Measurements from ENCODE around the gene KRTAP10-6.

DNA sequence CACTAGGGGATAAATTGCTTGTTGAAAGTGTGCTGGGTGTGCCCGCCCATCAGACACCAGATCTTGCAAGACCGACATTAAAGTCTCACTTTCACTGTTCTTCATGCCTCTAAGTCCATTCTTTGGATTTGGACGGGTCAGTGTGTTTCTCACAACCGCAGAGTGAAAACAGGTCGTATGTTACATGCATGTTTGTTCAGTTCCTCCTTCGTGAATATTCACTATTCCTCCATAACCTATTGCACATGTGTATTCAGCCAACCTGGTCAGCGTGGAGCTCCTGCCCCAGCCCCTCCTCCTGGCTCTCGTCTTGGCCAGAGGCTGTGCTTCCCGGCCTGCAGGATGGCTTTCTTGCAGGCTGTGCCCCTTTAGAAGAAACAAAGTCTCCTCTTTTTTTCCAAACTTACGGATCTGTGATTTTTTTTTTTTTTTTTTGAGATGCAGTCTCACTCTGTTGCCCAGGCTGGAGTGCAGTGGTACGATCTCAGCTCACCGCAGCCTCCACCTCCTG, 2.2 kb upstream of the KRTAP10-6 start:
- TF ChIP-seq CTCF (IDR thresholded peaks at IDR 0.05) = no peak
- no peak for TF ChIP-seq ZFX (IDR thresholded peaks at IDR 0.05; ENCODE audit: borderline replicate concordance)

Data from 22Rv1 (cell line).